SK-N-SH (cell line): ENCODE measurements around the gene OMP. TPM values are rescaled to one million over a fixed set of nuclear protein-coding genes. Genes with fewer than 3 reads are reported as not detected.
"Not testable (repeated sequence)": the region's sequence is repeated elsewhere in the genome, so short reads cannot be mapped to it uniquely, and the experiment has no call there.

ENCODE experiments used
- CTCF ChIA-PET: fragments of 300-600, 350-600 bp; formaldehyde crosslinking; extraction: SDS; loops from one replicate; lab custom pipeline; 2021; lab: Yijun Ruan, JAX
- POLR2A ChIA-PET: fragments of 350-600 bp; sonication (Branson Sonifier 250); formaldehyde crosslinking; extraction: SDS; loops from one replicate; lab custom pipeline; 2020; ENCODE audit warnings: antibody characterized with exemption, inconsistent platforms; lab: Yijun Ruan, JAX
- DNase-seq: peaks from one replicate; pipeline ENCODE4 v3.0.0; 2012
- H2AFZ ChIP-seq: fragments of 200-600 bp; sonication (generic); 2 replicates; pipeline ENCODE4 v1.8.1; 2016; ENCODE audit warnings: antibody characterized with exemption, mild to moderate bottlenecking, low read depth
- H3F3A ChIP-seq: fragments of 200-600 bp; sonication (generic); replicated peaks from 2 replicates; pipeline ENCODE3; 2016; ENCODE audit warnings: antibody characterized with exemption, mild to moderate bottlenecking; ENCODE audit not compliant: insufficient read depth
- H3K27ac ChIP-seq, 2 experiments: fragments of 200-500 bp in 1 of 2; fragments of 200-600 bp in 1 of 2; sonication (Bioruptor generic) in 1 of 2; sonication (generic), shearing (Covaris generic) in 1 of 2; 2 replicates each; pipeline versions ENCODE4 v1.5.1 to v1.6.1; 2014 to 2016; ENCODE audit warnings: low read depth in 2 of 2, inconsistent platforms in 1 of 2, low read length in 1 of 2, mild to moderate bottlenecking in 1 of 2, mixed read lengths in 1 of 2
- H3K27me3 ChIP-seq: fragments of 200-600 bp; sonication (generic), shearing (Covaris generic); 2 replicates; pipeline ENCODE4 v1.6.1; 2016; ENCODE audit warnings: mixed run types; ENCODE audit not compliant: insufficient read depth
- H3K36me3 ChIP-seq, 2 experiments: fragments of 200-500 bp in 1 of 2; fragments of 200-600 bp in 1 of 2; sonication (Bioruptor generic) in 1 of 2; sonication (generic) in 1 of 2; replicated peaks in 1 of 2; 2 replicates each; pipeline versions ENCODE3 to v1.5.1; 2014 to 2016; ENCODE audit warnings: low read length in 1 of 2, mild to moderate bottlenecking in 1 of 2; ENCODE audit not compliant: insufficient read depth in 2 of 2, control insufficient read depth in 1 of 2
- H3K4me1 ChIP-seq, 2 experiments: fragments of 200-500 bp in 1 of 2; fragments of 200-600 bp in 1 of 2; sonication (Bioruptor generic) in 1 of 2; sonication (generic), shearing (Covaris generic) in 1 of 2; 2 replicates each; pipeline versions ENCODE4 v1.5.1 to v1.6.1; 2014 to 2016; ENCODE audit warnings: low read depth in 1 of 2, low read length in 1 of 2, mixed run types in 1 of 2; ENCODE audit not compliant: insufficient read depth in 2 of 2, control insufficient read depth in 1 of 2
- H3K4me2 ChIP-seq: fragments of 200-600 bp; sonication (generic), shearing (Covaris generic); 2 replicates; pipeline ENCODE4 v1.6.1; 2017; ENCODE audit warnings: mixed run types
- H3K4me3 ChIP-seq, 2 experiments: fragments of 200-500 bp in 1 of 2; fragments of 200-600 bp in 1 of 2; sonication (Bioruptor generic) in 1 of 2; sonication (generic), shearing (Covaris generic) in 1 of 2; 2 replicates each; pipeline versions ENCODE4 v1.5.1 to v1.8.1; 2014 to 2016; ENCODE audit warnings: low read depth in 2 of 2, inconsistent platforms in 1 of 2, low read length in 1 of 2, mild to moderate bottlenecking in 1 of 2, mixed read lengths in 1 of 2, moderate library complexity in 1 of 2
- H3K79me2 ChIP-seq: fragments of 200-600 bp; sonication (generic); 2 replicates; pipeline ENCODE4 v1.8.1; 2017; ENCODE audit warnings: mild to moderate bottlenecking; ENCODE audit not compliant: insufficient read depth
- H3K9ac ChIP-seq: fragments of 200-600 bp; sonication (generic); 2 replicates; pipeline ENCODE4 v1.6.1; 2017; ENCODE audit warnings: mixed run types
- H3K9me2 ChIP-seq: fragments of 200-600 bp; sonication (generic); 2 replicates; pipeline ENCODE4 v1.6.1; 2017; ENCODE audit warnings: mixed run types
- H3K9me3 ChIP-seq: fragments of 200-600 bp; sonication (generic); 2 replicates; pipeline ENCODE4 v1.6.1; 2017; ENCODE audit warnings: mixed run types, mild to moderate bottlenecking, moderate library complexity
- H4K20me1 ChIP-seq: fragments of 200-600 bp; sonication (generic); 2 replicates; pipeline ENCODE4 v1.6.1; 2017; ENCODE audit warnings: mild to moderate bottlenecking, mixed run types; ENCODE audit not compliant: insufficient read depth
- ELF1 ChIP-seq: IDR thresholded peaks from 2 replicates; pipeline ENCODE4 v1.4.0; 2012
- EZH2phosphoT487 ChIP-seq: fragments of 200-600 bp; sonication (generic); IDR thresholded peaks from 2 replicates; pipeline ENCODE4 v1.6.1; 2017; ENCODE audit warnings: low read depth, mixed run types, mild to moderate bottlenecking, antibody characterized with exemption, moderate library complexity, borderline replicate concordance
- FOXJ3 ChIP-seq: sonication (generic); formaldehyde crosslinking; IDR thresholded peaks from 2 replicates; pipeline ENCODE4 v1.5.1; 2020; ENCODE audit warnings: mild to moderate bottlenecking, missing genetic modification reagents
- GABPA ChIP-seq: IDR thresholded peaks from 2 replicates; pipeline ENCODE4 v1.4.0; 2012; ENCODE audit warnings: low read depth, mild to moderate bottlenecking
- JUND ChIP-seq: IDR thresholded peaks from 2 replicates; pipeline ENCODE4 v1.4.0; 2012
- NFIC ChIP-seq: IDR thresholded peaks from 2 replicates; pipeline ENCODE4 v1.4.0; 2012; ENCODE audit warnings: borderline replicate concordance
- NRF1 ChIP-seq: IDR thresholded peaks from 2 replicates; pipeline ENCODE4 v1.6.1; 2012; ENCODE audit warnings: low read depth, mild to moderate bottlenecking, low read length
- RCOR1 ChIP-seq: fragments of 150-350 bp; IDR thresholded peaks from 2 replicates; pipeline ENCODE4 v1.6.1; 2017; ENCODE audit warnings: antibody characterized with exemption, low read length
- SMC3 ChIP-seq: IDR thresholded peaks from 2 replicates; pipeline ENCODE4 v1.6.1; 2012; ENCODE audit warnings: low read depth, low read length, improper control_type of control experiment
- TAF1 ChIP-seq: IDR thresholded peaks from 2 replicates; pipeline ENCODE4 v1.6.1; 2012; ENCODE audit warnings: low read depth, mild to moderate bottlenecking, low read length, moderate library complexity, borderline replicate concordance
- TCF12 ChIP-seq: IDR thresholded peaks from 2 replicates; pipeline ENCODE4 v1.4.0; 2012
- TEAD4 ChIP-seq: IDR thresholded peaks from 2 replicates; pipeline ENCODE4 v1.4.0; 2012; ENCODE audit warnings: mild to moderate bottlenecking, borderline replicate concordance; ENCODE audit not compliant: insufficient read depth
- WGBS: methylation state at CpG from one replicate; pipeline ENCODE4 v1.1.6; 2017; ENCODE audit warnings: low lambda C conversion rate; 5-methylcytosine and 5-hydroxymethylcytosine counted together
- polyA plus RNA-seq, 3 experiments: library from polyadenylated mRNA; depleted of rRNA; stranded (reverse); fragments of >200 nt; gene quantifications; 2 replicates each; pipeline ENCODE4 v1.2.3, GENCODE V29; 2012
- TF ChIP-seq, protein P1 (sequence below): IDR thresholded peaks from 2 replicates; pipeline ENCODE4 v1.4.0; 2012; ENCODE audit warnings: low read depth, borderline replicate concordance
- TF ChIP-seq, protein P2 (sequence below): fragments of 150-350 bp; IDR thresholded peaks from 2 replicates; pipeline ENCODE4 v1.6.1; 2017; ENCODE audit warnings: antibody characterized with exemption, low read length, low read depth, borderline replicate concordance
- TF ChIP-seq, protein P3 (sequence below): IDR thresholded peaks from 2 replicates; pipeline ENCODE4 v1.4.0; 2012; ENCODE audit warnings: low read depth, borderline replicate concordance

OMP gene
- polyA plus RNA-seq, 1 of the 3 experiments (the other 2 are of a cell fraction), result 0.20 TPM

DNA sequence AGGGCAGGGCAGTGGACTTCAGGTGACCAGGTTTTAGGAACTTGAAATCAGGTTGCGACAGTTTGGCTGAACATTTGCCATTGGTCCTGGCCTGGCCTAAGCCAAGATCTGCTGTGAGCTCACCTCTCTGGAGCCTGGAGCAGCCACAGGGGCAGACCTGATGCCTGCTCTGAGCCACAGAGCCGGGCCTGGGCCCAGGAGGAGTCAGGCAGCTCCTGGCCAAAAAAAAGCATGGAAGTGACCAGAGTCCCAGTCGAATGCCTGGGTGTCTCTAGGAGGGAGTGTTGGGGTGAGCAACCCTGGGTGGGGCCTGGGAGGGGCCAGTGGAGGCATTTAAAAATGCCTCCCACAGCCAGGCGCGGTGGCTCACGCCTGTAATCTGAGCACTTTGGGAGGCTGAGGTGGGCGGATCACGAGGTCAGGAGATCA is 6.0 kb upstream of the OMP start:
- Histone ChIP-seq H4K20me1 (peaks cover 7% of the 10 kb centered on the region; the same call in 1 of the 2 replicates), H3K9me3 (no peaks in the 10 kb centered on the region), H3K4me1 (peaks cover 0 to 21% of the 10 kb centered on the region in 2 experiments; a peak in 1 of 4 replicates), H3K27ac (no peak overlapping the region; a peak in 1 of 4 replicates), H2AFZ (no peak overlapping the region), H3F3A (no peaks in the 10 kb centered on the region), H3K4me3 (no peak overlapping the region), H3K79me2 (0 out of 2 replicates have a peak, but pooled peaks cover 9% of the 10 kb centered on the region), H3K4me2 (no peak overlapping the region), H3K9ac (no peak overlapping the region), H3K36me3 (peaks cover 3% of the 10 kb centered on the region in 2 experiments), H3K9me2 (no peaks in the 10 kb centered on the region), H3K27me3 (no peaks in the 10 kb centered on the region)
- no peak for DNase-seq
- CTCF ChIA-PET, result interaction anchor here (0.7 to 9.5 kb wide), 8 partner anchors 10 to 319 kb away, joined by 3 to 218 read pairs (median 5); no protein-coding TSS in a partner anchor
- WGBS, result 90% methylated on average over 8 of the region's 8 CpGs
- TF ChIP-seq GABPA (no peak), NRF1 (no peak), TEAD4 (no peak), RCOR1 (no peak), SMC3 (no peak), TCF12 (no peak), ELF1 (no peak), JUND (no peak), EZH2phosphoT487 (no peak), FOXJ3 (CRISPR knock-in tag) (no peak), TAF1 (no peak), NFIC (no peak)
- TF ChIP-seq, protein P1, sequence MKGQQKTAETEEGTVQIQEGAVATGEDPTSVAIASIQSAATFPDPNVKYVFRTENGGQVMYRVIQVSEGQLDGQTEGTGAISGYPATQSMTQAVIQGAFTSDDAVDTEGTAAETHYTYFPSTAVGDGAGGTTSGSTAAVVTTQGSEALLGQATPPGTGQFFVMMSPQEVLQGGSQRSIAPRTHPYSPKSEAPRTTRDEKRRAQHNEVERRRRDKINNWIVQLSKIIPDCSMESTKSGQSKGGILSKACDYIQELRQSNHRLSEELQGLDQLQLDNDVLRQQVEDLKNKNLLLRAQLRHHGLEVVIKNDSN, result no peak
- TF ChIP-seq, protein P2, sequence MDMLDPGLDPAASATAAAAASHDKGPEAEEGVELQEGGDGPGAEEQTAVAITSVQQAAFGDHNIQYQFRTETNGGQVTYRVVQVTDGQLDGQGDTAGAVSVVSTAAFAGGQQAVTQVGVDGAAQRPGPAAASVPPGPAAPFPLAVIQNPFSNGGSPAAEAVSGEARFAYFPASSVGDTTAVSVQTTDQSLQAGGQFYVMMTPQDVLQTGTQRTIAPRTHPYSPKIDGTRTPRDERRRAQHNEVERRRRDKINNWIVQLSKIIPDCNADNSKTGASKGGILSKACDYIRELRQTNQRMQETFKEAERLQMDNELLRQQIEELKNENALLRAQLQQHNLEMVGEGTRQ, result no peak
- TF ChIP-seq, protein P3, sequence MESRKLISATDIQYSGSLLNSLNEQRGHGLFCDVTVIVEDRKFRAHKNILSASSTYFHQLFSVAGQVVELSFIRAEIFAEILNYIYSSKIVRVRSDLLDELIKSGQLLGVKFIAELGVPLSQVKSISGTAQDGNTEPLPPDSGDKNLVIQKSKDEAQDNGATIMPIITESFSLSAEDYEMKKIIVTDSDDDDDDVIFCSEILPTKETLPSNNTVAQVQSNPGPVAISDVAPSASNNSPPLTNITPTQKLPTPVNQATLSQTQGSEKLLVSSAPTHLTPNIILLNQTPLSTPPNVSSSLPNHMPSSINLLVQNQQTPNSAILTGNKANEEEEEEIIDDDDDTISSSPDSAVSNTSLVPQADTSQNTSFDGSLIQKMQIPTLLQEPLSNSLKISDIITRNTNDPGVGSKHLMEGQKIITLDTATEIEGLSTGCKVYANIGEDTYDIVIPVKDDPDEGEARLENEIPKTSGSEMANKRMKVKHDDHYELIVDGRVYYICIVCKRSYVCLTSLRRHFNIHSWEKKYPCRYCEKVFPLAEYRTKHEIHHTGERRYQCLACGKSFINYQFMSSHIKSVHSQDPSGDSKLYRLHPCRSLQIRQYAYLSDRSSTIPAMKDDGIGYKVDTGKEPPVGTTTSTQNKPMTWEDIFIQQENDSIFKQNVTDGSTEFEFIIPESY, result no peak
- POLR2A ChIA-PET, result no interaction called here

DNA sequence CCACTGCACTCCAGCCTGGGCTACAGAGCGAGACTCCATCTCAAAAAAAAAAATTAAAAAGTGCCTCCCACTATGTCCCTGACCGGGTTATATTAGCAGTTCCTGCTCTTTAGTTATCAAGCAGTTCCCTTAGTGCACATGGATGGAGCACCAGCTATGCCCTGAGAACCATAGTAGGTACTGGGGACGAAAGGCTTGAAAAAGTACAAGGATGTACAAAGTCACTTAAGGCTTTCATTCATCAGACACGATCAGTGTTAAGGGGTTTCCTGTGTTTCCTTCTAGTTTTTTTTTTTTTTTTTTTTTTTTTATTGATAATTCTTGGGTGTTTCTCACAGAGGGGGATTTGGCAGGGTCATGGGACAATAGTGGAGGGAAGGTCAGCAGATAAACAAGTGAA is 5.5 kb upstream of the OMP start:
- CTCF ChIA-PET, result interaction anchor here (0.8 to 9.5 kb wide), 4 partner anchors 11 to 179 kb away, joined by 3 to 218 read pairs (median 5); no protein-coding TSS in a partner anchor
- H2AFZ ChIP-seq, DNase-seq: not testable (repeated sequence)

More for the DNA sequence above, 5.5 kb upstream of the OMP start:
- H3K9ac ChIP-seq, H3K4me2 ChIP-seq, H3K79me2 ChIP-seq, POLR2A ChIA-PET, H3F3A ChIP-seq, H4K20me1 ChIP-seq, H3K4me3 ChIP-seq, H3K9me2 ChIP-seq, H3K27me3 ChIP-seq, H3K9me3 ChIP-seq, H3K36me3 ChIP-seq, H3K27ac ChIP-seq: not testable (repeated sequence)
- 98% methylated on average over 4 of the region's 4 CpGs for WGBS
- peaks cover 0 to 21% of the 10 kb centered on the region in 2 experiments; a peak in 1 of 4 replicates for H3K4me1 ChIP-seq
